Neural cell (in vitro differentiated cells): Measurements from ENCODE around the gene DENND6A. TPM values are rescaled to one million over a fixed set of nuclear protein-coding genes. Genes with fewer than 3 reads are reported as not detected.

Experiments used
- H2AFZ ChIP-seq: fragments of 200-600, 300-800 bp; sonication (generic), shearing (Covaris generic); 2 replicates; pipeline ENCODE4 v1.6.0; 2014; ENCODE audit warnings: low read depth, mild to moderate bottlenecking, antibody characterized with exemption, low read length, moderate library complexity
- H3F3A ChIP-seq: fragments of 200-600 bp; shearing (Covaris generic); 2 replicates; pipeline ENCODE4 v1.6.1; 2016; ENCODE audit warnings: mild to moderate bottlenecking, moderate library complexity, mixed read lengths, antibody characterized with exemption, low read length; ENCODE audit not compliant: insufficient read depth, poor library complexity, severe bottlenecking
- H3K27ac ChIP-seq: fragments of 200-600, 300-800 bp; sonication (generic), shearing (Covaris generic); 2 replicates; pipeline ENCODE4 v1.5.1; 2014; ENCODE audit warnings: mild to moderate bottlenecking, low read length, moderate library complexity
- H3K27me3 ChIP-seq: fragments of 300-800, 200-600 bp; sonication (generic), shearing (Covaris generic); 2 replicates; pipeline ENCODE4 v1.6.0; 2014; ENCODE audit warnings: mild to moderate bottlenecking, low read depth, low read length, moderate library complexity; ENCODE audit not compliant: insufficient read depth
- H3K36me3 ChIP-seq: fragments of 300-800, 200-600 bp; sonication (generic), shearing (Covaris generic); 2 replicates; pipeline ENCODE4 v1.5.1; 2014; ENCODE audit warnings: mild to moderate bottlenecking, antibody characterized with exemption, low read length, moderate library complexity; ENCODE audit not compliant: insufficient read depth
- H3K4me2 ChIP-seq: fragments of 300-800, 200-600 bp; sonication (generic), shearing (Covaris generic); 2 replicates; pipeline ENCODE4 v1.6.0; 2014; ENCODE audit warnings: mild to moderate bottlenecking, low read length
- H3K4me3 ChIP-seq: fragments of 300-800, 200-600 bp; sonication (generic), shearing (Covaris generic); 2 replicates; pipeline ENCODE4 v1.5.1; 2014; ENCODE audit warnings: mild to moderate bottlenecking, low read length, moderate library complexity
- H3K79me2 ChIP-seq: fragments of 200-600 bp; shearing (Covaris generic); replicated peaks from 2 replicates; pipeline ENCODE4 v1.6.0; 2014; ENCODE audit warnings: mild to moderate bottlenecking, low read length, moderate library complexity; ENCODE audit not compliant: insufficient read depth
- H3K9ac ChIP-seq: fragments of 300-800, 200-600 bp; sonication (generic), shearing (Covaris generic); 2 replicates; pipeline ENCODE4 v1.6.1; 2016; ENCODE audit warnings: mild to moderate bottlenecking, low read length, mixed read lengths
- H3K9me2 ChIP-seq: fragments of 200-600 bp; shearing (Covaris generic); 2 replicates; pipeline ENCODE4 v1.6.1; 2016; ENCODE audit warnings: mild to moderate bottlenecking, low read length, mixed read lengths; ENCODE audit not compliant: insufficient read depth
- H3K9me3 ChIP-seq: fragments of 200-600, 300-800 bp; sonication (generic), shearing (Covaris generic); 2 replicates; pipeline ENCODE4 v1.6.1; 2016; ENCODE audit warnings: mild to moderate bottlenecking, mixed run types, low read length, moderate library complexity, mixed read lengths
- H4K20me1 ChIP-seq: fragments of 200-600 bp; shearing (Covaris generic); 2 replicates; pipeline ENCODE4 v1.6.1; 2016; ENCODE audit warnings: mild to moderate bottlenecking, mixed run types; ENCODE audit not compliant: insufficient read depth
- CTCF ChIP-seq: fragments of 450-650 bp; IDR thresholded peaks from 2 replicates; pipeline ENCODE4 v1.5.1; 2014; ENCODE audit warnings: antibody characterized with exemption, mild to moderate bottlenecking, moderate library complexity; ENCODE audit not compliant: poor library complexity, severe bottlenecking
- EP300 ChIP-seq: fragments of 450-650 bp; conservative IDR thresholded peaks from 2 replicates; pipeline ENCODE4 v1.6.1; 2014; ENCODE audit warnings: antibody characterized with exemption, mild to moderate bottlenecking, moderate library complexity; ENCODE audit not compliant: poor library complexity, severe bottlenecking
- EZH2 ChIP-seq: fragments of 200-600, 300-800 bp; shearing (Covaris generic), sonication (generic); IDR thresholded peaks from 2 replicates; pipeline ENCODE4 v1.6.1; 2014; ENCODE audit warnings: antibody characterized with exemption, low read length, borderline replicate concordance, mild to moderate bottlenecking; ENCODE audit not compliant: insufficient read depth, poor library complexity, severe bottlenecking
- MXI1 ChIP-seq: fragments of 450-650 bp; conservative IDR thresholded peaks from 2 replicates; pipeline ENCODE4 v1.6.1; 2014; ENCODE audit warnings: antibody characterized with exemption, mild to moderate bottlenecking; ENCODE audit not compliant: poor library complexity, severe bottlenecking
- POLR2AphosphoS5 ChIP-seq: IDR thresholded peaks from 2 replicates; pipeline ENCODE4 v1.6.1; 2012
- RAD21 ChIP-seq: fragments of 450-650 bp; conservative IDR thresholded peaks from 2 replicates; pipeline ENCODE4 v1.6.1; 2014; ENCODE audit warnings: antibody characterized with exemption, mild to moderate bottlenecking, moderate library complexity
- REST ChIP-seq: IDR thresholded peaks from 2 replicates; pipeline ENCODE4 v1.6.1; 2012; ENCODE audit warnings: borderline replicate concordance
- SMC3 ChIP-seq: fragments of 450-650 bp; conservative IDR thresholded peaks from 2 replicates; pipeline ENCODE4 v1.6.1; 2014; ENCODE audit warnings: antibody characterized with exemption, mild to moderate bottlenecking, moderate library complexity; ENCODE audit not compliant: poor library complexity
- TAF1 ChIP-seq: IDR thresholded peaks from 2 replicates; pipeline ENCODE4 v1.6.1; 2012; ENCODE audit warnings: low read depth
- polyA plus RNA-seq: library from polyadenylated mRNA; depleted of rRNA; stranded (reverse); fragments of >200 nt; gene quantifications from 2 replicates; pipeline ENCODE4 v1.2.3, GENCODE V29; 2014

DENND6A gene
- polyA plus RNA-seq, 1 donor from 2014 or later = 24.0 TPM

- no peaks in the 10 kb centered on the region for H3K9me3 ChIP-seq
- H2AFZ ChIP-seq = no peak overlapping the region
- TF ChIP-seq MXI1 = no peak
- no peak for TF ChIP-seq CTCF
- TF ChIP-seq RAD21 = no peak
- no peak for TF ChIP-seq TAF1
- TF ChIP-seq POLR2AphosphoS5 = no peak
- TF ChIP-seq EZH2 = no peak
- no peak for TF ChIP-seq EP300
- TF ChIP-seq SMC3 = no peak
- no peak for TF ChIP-seq REST
- no peaks in the 10 kb centered on the region for H3K36me3 ChIP-seq
- no peaks in the 10 kb centered on the region for H3K9me2 ChIP-seq
- H3K27me3 ChIP-seq = no peaks in the 10 kb centered on the region
- no peak overlapping the region for H3K27ac ChIP-seq
- no peaks in the 10 kb centered on the region for H3F3A ChIP-seq
- H3K4me3 ChIP-seq = no peak overlapping the region
- peaks cover 74% of the 10 kb centered on the region for H3K79me2 ChIP-seq
- H3K9ac ChIP-seq = no peak overlapping the region
- H4K20me1 ChIP-seq = no peaks in the 10 kb centered on the region
- no peak overlapping the region for H3K4me2 ChIP-seq
These were observed 105.0 kb downstream of the DENND6A start for GRCh38 chr3:57587905-57588304.

- H2AFZ ChIP-seq = no peak overlapping the region
- no peaks in the 10 kb centered on the region for H3K9me2 ChIP-seq
- no peak for TF ChIP-seq EZH2
- TF ChIP-seq MXI1 = no peak
- no peak for TF ChIP-seq POLR2AphosphoS5
- no peak for TF ChIP-seq REST
- no peak for TF ChIP-seq SMC3
- TF ChIP-seq CTCF = no peak
- TF ChIP-seq RAD21 = no peak
- no peak for TF ChIP-seq EP300
- TF ChIP-seq TAF1 = no peak
- H3K4me3 ChIP-seq = no peak overlapping the region
- H3F3A ChIP-seq = no peaks in the 10 kb centered on the region
- no peaks in the 10 kb centered on the region for H3K9me3 ChIP-seq
- no peaks in the 10 kb centered on the region for H3K36me3 ChIP-seq
- no peaks in the 10 kb centered on the region for H4K20me1 ChIP-seq
- H3K27me3 ChIP-seq = no peaks in the 10 kb centered on the region
- no peak overlapping the region for H3K27ac ChIP-seq
- no peak overlapping the region for H3K9ac ChIP-seq
- peaks cover 71% of the 10 kb centered on the region for H3K79me2 ChIP-seq
- no peak overlapping the region for H3K4me2 ChIP-seq
These were observed 106.1 kb downstream of the DENND6A start for GRCh38 chr3:57586778-57587177.
